Gastrocnemius medialis (tissue), 4 donors: ENCODE measurements around the gene GPBP1.

Experiments
- CTCF ChIP-seq, 5 experiments: fragments of 450-650 bp in 3 of 5; fragments of 200-600 bp in 2 of 5; sonication (generic) in 2 of 5; IDR thresholded peaks in 4 of 5; conservative IDR thresholded peaks in 1 of 5; 1 replicate in 4 of 5; 2 replicates in 1 of 5; pipeline ENCODE4 v1.5.1; 2016 to 2019; ENCODE audit warnings: antibody characterized with exemption in 5 of 5, mild to moderate bottlenecking in 3 of 5, moderate library complexity in 3 of 5
- POLR2A ChIP-seq, 2 donors: fragments of 450-650 bp; IDR thresholded peaks; one replicate each; pipeline ENCODE4 v1.6.1; 2017; ENCODE audit warnings: antibody characterized with exemption in 2 of 2, mild to moderate bottlenecking in 2 of 2, moderate library complexity in 2 of 2

- TF ChIP-seq CTCF (IDR thresholded peaks at IDR 0.05 in 4 of 5, conservative IDR thresholded peaks at IDR 0.05 in 1 of 5) (no peak), POLR2A (IDR thresholded peaks at IDR 0.05) (no peak)
Observed at GRCh38 chr5:57167201-57167600, 6.7 kb upstream of the GPBP1 start.
